NCI-H1436 treated with DMSO at 0.1 percent for 48 hours (cell line): Measurements from ENCODE around the gene AGAP9.
"Not testable (repeated sequence)": the region's sequence is repeated elsewhere in the genome, so short reads cannot be mapped to it uniquely, and the experiment has no call there.

Experiments
- DNase-seq: peaks from one replicate; lab custom pipeline; 2025; lab: John Stamatoyannopoulos, UW

Gene AGAP9

DNA sequence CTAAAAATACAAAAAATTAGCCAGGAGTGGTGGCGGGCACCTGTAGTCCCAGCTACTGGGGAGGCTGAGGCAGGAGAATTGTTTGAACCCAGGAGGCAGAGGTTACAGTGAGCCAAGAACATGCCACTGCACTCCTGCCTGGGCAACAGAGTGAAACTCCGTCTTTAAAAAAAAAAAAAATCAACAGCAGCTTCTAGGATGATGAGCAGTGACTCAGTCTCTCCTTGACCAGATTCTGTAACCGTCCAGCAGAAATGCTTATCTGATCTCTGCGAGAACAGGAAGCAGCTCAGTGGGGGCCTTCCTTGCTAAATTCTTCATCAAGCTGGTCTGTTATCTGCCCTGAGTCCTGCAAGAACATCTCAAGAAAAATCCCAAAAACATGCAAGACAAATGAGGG is 37.5 kb downstream of the AGAP9 start:
- DNase-seq: not testable (repeated sequence)

DNA sequence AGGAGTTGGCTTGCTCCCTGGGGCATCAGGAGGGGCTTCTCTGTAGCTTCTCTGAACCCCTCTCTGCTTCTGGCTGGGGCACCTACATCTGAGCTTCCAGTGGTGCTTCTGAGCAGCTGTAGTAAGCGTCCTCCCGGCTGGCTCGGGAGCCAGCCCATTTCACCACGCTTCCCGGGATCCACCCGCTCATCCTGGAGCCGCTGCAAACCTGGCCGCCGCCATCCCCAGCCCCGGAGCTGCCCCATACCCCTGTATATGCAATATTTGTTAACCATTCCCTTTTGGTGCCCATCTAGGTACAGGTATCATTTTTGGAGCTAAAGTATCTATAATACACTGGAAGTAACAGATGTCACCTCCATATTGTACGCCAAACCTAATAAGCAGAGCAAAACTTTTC is 38.7 kb downstream of the AGAP9 start:
- not testable (repeated sequence) for DNase-seq

DNA sequence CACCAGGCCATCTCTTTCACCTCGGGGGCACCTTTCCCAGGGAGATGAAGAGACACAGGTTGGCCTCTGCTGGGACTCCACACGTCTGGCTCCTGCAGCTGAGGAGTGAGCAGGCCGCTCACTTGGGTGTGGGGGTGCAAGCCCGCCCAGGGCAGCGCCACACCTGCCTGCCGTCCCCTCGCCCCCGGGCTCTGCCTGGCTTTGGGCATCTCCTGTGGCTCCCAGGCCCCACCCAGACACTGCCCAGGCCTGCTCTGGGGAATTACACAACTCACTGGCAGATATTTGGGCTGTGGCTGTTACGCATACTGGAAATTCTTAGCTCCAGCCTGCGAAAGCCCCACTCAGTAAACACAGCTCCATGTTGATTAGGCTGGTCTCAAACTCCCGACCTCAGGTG is 39.5 kb downstream of the AGAP9 start, which contains the start of gene ANXA8:
TSS of gene ANXA8 (minus strand) at position 193 of the 400 bp plus-strand sequence. CDS start at position 11, 182 bp downstream.
- not testable (repeated sequence) for DNase-seq

DNA sequence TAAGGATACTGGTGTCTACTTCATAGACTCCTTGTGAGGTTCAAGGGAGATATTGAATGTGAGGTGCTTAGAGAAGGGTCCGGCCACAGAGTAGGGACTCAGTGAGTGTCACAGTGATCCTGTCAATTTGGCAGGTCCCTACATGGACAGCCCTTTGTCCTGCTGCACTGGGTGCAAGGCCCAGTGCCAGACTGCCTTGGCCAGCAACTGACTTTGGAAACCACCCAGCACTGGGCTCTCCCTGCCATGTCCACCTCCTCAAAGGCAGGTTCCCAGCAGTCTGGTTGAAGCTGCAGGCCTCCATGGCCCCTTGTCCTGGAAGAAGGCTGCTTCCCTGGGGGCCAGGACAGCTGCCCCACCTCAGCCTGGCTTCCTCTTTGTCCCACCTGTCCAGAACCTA is 41.1 kb downstream of the AGAP9 start:
- DNase-seq: not testable (repeated sequence)

DNA sequence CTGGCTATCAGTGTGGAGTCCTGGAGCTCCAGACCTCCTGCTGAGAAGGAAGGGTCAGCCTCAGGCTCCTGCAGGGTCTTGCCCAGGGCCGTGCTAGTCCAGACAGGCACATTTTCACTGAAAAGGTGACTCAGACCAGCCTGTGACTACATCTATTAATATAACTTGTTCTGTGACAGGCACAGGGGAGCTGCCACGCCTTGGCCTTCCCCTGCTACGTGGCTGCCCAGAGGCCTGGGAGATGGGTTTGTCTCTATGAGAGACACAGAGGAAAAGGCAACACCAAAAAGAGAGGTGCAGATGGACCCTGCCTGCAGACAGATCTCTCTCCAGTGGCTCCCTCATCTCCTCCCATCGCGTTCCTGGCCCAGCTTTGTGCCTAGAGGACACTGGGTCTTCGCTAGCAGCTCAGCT is 41.7 kb downstream of the AGAP9 start:
- DNase-seq: not testable (repeated sequence)

DNA sequence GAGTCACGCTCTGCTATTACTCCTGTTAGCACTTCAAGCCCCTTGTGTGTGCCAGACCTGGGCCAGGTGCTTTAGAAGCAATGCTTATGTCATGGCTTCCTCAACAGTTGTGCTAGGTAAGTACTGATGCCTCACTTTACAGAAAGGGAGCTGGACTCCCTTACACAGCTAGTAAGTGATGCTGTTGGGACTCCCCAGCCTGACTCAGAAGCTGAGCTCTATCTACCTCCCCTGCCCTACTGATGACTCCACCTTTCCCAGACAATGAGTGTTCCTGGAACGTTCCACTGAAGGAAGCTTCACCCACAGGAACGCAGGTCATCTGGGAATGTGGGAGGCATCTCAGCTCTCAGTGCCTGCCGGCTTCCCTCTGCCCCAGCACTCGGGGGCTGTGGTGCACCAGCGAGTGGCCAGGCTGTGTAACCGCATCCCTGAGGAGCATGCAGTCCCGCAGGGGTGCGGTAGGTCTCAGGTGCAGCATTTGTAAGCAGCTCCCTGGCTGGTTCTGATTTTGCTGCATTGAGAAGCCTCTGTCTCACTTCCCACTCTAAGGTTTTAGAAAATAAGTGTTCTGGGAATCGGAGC is 42.2 kb downstream of the AGAP9 start:
- not testable (repeated sequence) for DNase-seq

DNA sequence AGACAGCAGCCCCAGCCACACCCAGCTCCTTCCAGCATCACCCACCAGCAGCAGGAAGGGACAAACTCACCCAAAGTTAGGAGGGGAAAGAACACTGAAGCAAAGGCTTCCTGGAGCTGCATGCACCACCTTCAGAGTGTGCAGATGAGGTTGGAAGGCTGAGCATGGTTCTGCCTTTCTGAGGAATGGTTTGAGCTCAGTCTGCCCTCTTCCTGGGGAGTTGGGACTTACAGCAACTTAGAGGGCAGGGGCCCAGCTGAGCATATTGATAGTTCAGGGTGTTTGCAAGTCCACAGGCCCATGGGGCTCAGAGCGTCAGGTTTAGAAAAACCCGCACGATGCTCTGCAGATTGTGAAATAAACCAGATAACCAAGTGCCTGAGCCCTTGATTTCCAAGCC is 43.3 kb downstream of the AGAP9 start:
- DNase-seq: not testable (repeated sequence)

DNA sequence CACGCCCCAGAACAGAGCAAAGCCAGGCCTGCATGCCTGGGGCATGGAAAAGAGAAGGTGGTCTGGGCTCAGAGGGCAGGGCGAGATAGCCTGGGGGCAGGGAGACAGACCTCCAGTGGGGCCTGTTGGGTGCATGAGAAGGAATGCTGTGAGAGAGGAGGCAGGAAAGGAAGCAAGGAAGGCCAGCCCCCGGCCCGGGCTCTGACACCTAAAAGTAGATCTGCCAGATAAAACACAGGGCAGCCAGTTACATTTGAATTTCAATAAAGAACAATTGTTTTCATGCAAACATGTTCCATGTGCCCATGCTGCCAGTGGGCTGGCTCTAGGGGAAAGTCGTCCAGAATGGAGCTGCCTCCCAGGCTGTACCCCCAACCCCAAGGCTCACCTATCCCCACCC is 45.3 kb downstream of the AGAP9 start:
- DNase-seq: not testable (repeated sequence)

DNA sequence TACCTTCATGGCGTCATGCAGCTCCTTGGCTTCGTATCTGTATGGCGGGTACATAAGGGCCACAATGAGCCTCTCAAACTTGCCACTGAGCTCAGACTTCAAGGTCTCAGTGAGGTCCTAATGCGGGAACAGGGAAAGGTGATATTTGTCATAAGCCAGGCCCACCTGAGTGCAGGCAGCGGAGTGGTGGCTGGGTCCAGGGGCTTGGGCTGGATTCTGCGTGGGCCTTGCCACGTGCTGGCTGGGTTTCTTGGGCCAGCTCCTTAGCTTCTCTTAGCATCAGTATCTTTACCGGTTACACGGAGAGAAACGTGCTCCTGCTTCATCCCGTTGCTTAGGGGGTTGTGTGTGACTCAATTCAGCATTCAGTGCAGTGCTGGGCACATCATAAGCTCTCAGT is 46.4 kb downstream of the AGAP9 start:
- not testable (repeated sequence) for DNase-seq

DNA sequence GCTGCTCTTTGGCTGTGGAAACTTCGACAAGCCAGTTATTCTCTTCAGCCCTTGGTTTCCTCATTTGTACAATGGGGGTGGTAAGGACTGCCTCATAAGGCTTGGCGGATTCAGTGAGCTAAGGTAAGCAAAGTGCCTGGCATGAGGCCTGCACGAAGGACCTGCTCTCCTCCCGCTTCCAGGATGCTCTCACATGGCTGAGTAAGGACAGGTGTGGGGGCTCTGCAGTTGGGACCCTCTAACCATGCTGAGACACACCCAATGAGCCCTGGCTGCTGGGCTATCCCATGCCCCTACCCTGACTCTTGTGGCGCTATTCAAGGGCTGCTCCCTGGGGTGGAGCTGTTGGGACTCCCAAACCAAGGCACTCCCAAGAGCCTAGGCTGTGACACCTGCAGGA is 48.3 kb downstream of the AGAP9 start:
- DNase-seq: not testable (repeated sequence)

DNA sequence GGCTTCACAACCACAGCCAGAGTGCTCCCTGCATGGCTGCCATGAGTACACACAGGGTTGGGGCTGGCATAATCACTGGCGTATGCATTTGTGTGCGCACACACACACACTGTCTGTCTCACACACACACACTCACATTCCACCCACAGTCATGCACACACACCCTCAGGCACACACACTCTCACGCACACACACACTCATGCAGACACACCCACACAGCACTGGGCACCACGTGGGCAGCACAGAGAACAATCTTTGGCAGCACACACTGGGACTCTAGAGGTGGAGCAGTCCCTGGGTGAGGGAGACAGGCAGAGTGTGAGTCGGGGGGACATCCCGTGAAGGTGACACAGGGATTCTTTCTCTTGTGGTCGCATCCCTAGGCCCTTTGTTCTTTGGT is 49.9 kb downstream of the AGAP9 start:
- not testable (repeated sequence) for DNase-seq

DNA sequence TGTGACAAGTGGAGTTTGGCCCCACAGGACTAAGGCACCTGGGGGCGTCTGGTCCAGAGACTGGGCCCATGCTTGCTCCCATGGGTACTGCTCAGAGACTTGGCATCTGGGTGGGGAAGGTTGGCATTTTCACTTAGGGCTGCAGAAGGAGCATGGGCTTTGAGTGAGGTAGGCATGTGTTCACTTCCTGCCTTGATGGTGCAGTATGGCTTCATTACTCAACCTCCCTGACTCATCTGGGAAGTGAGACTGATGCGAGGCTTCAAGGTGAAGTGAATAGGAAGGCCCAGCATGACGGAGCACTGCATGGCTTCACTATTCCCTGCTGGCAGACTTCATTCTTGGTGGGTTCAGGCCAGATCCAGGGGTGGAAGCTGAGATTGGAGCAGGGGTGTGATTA is 50.8 kb downstream of the AGAP9 start:
- DNase-seq: not testable (repeated sequence)

DNA sequence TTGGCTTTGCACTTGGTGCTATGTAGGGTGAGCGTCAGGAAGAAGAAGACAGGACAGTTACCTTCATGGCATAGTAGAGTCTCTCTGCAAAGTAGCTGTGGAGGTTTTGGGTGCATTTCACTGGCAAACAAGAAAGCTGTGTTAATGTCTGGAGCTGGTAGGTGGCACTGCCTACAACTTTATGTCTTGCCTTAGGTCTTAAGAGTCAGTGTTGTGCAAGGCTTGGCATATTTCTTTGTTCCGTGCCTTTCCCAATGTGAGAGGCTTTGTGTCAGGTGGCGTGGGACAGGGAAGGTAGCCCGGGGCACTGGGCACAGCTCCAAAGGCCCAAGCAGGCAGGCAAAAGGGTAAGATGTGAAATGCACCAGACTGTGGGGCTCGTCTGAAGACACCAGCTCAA is 51.4 kb downstream of the AGAP9 start:
- not testable (repeated sequence) for DNase-seq

DNA sequence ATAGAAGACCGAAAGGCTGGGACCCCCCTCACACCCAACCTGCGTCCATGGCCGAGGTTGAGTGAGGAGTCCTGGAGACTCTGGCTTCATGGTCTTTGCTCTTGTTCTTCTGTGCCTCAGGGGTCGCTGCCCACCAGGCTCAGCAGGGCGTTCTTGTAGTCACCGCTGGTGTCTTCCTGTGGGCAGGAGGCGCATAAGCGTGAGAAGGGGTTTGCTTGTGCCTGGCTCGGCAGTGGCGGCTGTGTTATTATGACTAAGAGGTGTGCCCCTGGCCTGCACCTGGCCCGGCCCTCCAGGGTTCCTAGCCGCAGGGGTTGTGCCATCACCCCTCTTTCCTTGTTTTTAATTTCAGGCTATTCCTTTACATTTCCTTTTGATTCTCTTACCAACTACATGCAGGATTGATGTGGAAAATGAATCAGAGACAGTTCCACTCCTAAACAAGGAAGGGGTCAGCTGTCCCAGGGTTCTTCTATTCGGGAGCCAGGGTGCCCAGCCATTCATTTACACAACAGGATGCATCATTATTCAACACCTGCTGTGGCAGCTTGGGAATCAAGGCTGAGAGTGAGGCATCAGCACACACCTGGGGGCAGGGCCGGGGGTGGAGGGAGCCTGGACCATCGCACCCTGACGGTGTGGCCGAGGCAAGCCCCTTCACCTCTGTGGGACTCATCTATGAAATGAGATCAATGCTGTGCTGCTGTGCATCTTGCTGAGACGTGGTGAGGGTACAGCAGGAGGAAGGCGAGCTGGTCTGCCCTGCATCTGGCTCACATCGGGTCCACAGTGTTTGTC is 54.5 kb downstream of the AGAP9 start:
- not testable (repeated sequence) for DNase-seq

DNA sequence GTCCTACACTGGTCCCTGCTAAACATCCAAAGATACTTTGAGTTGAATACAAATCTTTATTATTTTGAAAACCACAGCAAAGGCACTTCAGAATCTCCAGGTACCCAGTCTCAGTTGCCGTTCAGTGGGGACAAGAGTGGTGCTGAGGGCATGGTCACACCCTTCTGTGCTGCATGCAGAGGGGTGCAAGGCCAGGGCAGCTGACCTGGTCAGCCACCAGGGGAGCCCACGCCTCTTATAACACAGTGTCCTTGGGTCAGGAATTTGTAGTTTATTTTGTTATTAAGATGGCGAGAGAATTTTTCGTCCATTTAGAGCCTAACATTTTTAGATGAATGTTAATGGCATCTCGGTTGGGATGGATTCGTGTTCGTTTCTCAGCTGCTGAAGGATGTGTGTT is 55.5 kb downstream of the AGAP9 start:
- DNase-seq: not testable (repeated sequence)

DNA sequence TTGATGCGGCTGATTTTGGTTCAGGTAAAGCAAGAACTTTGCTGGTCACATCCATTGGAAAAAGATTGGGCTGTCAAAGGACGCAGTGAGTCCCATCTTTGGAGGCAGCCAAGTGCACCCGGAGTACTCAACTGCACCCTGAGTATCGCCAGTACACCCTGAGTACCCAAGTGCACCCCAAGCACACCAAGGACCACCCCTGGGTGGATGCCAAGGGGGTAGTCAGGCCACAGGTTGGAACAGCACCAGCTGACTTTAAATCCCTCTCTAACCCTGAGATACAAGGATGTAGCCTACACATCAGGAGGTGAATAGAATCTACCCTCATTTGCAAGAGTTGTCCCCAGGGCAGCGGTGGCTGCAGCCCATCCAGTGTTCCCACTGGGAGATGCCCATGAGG is 56.0 kb downstream of the AGAP9 start:
- DNase-seq: not testable (repeated sequence)

DNA sequence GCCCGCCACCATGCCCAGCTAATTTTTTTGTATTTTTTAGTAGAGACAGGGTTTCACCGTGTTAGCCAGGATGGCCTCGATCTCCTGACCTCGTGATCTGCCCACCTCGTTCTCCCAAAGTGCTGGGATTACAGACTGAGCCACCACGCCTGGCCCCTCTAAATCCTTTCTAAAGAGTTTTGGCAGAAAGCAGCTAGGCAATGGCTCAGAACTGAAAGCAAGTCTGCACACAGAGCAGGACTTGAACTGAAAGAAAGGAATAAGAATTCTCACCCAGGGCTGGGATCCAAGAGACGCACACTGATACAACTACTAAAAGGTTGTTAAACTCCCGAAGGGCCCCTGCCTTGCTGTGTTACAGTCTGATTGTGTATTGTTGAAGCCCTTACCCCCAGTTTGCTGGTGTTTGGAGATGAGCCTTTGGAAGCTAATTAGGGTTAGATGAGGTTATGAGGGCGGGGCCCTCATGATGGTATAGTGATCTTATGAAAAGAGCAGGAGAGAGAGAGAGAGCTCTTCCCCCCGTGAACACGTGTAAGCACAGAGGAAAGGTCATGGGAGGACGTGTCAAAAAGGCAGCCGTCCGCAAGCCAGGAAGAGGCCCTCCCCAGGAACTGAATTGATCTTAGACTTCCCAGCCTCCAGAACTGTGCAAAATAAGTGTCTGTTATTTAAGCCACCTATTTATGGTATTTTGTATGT is 58.1 kb downstream of the AGAP9 start:
- DNase-seq: not testable (repeated sequence)

DNA sequence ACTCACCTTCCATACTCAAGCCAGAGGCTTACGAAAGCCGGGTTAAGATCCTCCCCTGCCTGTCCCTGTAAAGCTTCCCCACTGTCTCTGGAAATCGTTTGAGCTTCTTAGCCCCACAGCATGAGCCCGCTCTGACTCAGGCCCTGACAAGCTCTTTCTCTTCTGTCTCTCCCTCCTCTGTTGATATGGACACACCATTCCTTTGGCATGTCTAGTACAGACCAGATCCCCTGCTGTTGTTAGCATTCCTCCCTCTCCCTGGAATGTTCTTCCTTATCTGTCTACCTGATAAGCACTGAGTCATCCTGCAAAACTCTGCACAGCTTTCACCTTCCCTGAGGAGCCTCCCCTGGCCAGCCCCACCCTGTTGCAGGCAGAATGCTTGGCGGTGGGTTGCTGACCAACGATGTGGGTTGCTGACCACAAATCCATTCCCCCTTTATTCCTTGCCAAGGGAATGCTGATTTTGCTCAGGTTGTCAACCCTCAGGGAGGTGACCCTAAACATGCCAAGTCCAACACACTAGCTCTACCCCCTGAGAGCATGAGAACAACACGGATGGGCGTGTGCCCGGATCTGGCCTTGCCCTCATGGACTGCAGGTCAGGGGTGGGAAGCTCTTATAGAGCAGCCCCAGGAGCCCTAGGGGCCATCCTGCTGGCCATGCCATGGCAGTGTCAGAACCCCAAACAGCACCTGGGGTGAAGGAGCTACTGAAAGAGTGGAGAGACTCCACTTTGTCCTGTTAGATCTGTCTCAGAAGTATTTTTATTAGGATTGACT is 60.7 kb downstream of the AGAP9 start:
- not testable (repeated sequence) for DNase-seq

DNA sequence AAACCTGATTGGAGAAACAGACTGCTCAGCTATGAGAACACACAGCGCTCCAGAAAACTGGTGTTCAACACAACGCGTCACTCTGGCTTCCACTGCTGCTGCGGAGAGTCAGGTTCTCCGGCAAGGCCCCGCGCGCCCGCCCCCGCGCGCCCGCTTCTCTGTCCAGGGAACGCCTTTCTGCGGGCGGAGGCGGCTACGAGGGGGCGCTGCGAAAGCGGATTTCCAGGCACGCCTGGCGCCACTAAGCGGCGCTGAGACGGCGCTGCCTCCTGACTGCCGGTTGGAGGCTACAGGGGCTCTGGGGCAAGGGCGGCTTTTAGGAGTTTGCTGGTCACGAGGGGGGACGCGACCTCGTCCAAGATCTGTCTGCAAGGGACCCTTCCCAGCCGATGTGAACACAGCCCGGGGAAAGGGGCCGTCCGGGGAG is 62.2 kb downstream of the AGAP9 start:
- not testable (repeated sequence) for DNase-seq

DNA sequence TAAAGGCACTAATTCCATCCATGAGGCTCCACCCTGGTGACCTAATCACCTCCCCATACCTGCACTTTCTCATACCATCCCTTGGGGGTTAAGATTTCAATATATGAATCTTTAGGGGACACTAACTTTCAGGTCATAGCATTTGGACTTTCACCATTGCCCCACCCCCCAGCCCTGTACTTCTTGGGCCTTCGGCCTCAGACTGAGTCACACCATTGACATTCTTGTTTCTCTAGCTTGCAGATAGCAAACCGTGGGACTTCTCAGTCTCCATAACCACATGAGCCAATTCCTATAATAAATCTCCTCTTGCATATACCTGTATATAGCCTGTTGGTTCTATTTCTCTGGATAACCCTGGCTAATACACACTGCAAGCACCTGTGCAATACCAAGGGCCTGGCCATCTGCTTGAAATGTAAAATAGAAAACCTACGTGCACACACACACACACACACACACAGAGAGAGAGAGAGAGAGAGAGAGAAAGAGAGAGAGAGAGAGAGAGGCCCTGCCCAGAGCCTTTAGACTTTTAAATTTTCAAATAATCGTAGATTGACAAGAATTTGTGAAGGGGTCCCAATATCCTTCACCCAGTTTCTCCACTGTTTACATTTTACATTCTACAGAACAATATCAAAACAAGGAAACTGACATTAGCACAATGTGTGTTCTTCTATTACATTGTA is 64.8 kb downstream of the AGAP9 start:
- no peak for DNase-seq

DNA sequence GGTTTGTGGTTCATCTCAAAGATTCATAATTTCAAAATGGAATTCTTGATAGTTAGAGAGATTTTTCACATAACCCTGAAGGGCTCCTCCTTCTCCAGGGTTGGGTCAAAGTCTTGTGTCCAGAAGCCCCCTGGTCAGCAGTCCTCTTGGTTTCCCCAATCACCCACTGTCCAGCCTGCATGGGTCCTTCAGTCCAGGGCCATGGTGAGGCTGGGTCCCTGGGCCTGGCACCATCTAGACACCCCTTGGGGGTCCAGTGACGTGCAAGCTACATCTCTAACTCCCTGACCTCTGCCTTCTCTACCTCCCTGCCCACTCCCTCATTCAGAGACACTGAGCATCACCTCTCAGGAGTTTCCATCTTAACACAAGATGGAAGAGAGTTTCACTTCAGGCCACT is 65.6 kb downstream of the AGAP9 start:
- DNase-seq: no peak

DNA sequence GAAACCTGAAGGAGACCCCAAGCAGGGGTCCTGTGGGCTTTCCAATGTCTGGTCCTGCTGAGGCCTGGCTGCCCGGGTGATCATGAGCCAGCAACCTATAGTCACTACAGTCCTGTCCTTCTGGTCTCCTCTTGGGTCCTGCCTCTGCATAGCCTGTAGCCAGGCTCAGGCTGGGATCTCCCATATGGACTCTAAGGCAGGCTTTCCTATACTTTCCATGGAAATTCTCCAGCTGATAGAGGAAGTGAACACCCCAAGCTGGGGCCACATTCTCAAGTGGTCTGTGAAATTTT is 66.0 kb downstream of the AGAP9 start:
- no peak for DNase-seq
